ENCODE measurements around the gene MT1HL1. TPM values are rescaled to one million over a fixed set of nuclear protein-coding genes. Genes with fewer than 3 reads are reported as not detected.

The MT1HL1 gene
- not detected in 2 replicates for total RNA-seq

GRCh38 chr1:237004116-237004515 lies at the start of gene MT1HL1:
TSS of gene MT1HL1 (minus strand) at chr1:237004441. CDS start at chr1:237004372, 69 bp downstream.
- DNase-seq (ENCODE audit: low read depth in 2 of 2), result no peak

- DNase-seq (ENCODE audit: low read depth in 2 of 2), result no peak
Observed at GRCh38 chr1:237050915-237051314, 46.7 kb upstream of the MT1HL1 start.

GRCh38 chr1:237050185-237050584 lies 45.9 kb upstream of the MT1HL1 start:
- no peak for DNase-seq (ENCODE audit: low read depth in 2 of 2)

GRCh38 chr1:237048803-237049202 lies 44.6 kb upstream of the MT1HL1 start:
- no peak for DNase-seq (ENCODE audit: low read depth in 2 of 2)

GRCh38 chr1:237045278-237046016 lies 41.2 kb upstream of the MT1HL1 start:
- DNase-seq (ENCODE audit: low read depth in 2 of 2), result no peak

GRCh38 chr1:237043846-237044636 lies 39.8 kb upstream of the MT1HL1 start:
- no peak for DNase-seq (ENCODE audit: low read depth in 2 of 2)

- no peak for DNase-seq (ENCODE audit: low read depth in 2 of 2)
Observed at GRCh38 chr1:237042892-237043576, 38.8 kb upstream of the MT1HL1 start.

GRCh38 chr1:237042526-237042891 lies 38.3 kb upstream of the MT1HL1 start:
- no peak for DNase-seq (ENCODE audit: low read depth in 2 of 2)

- DNase-seq (ENCODE audit: low read depth in 2 of 2), result no peak
Observed at GRCh38 chr1:237041795-237042525, 37.7 kb upstream of the MT1HL1 start, which contains the start of gene RYR2. TSS of gene RYR2 (plus strand) at chr1:237042184. CDS start at chr1:237042522, 338 bp downstream.

- no peak for DNase-seq (ENCODE audit: low read depth in 2 of 2)
Observed at GRCh38 chr1:237041461-237041794, 37.2 kb upstream of the MT1HL1 start.

GRCh38 chr1:237040823-237041222 lies 36.6 kb upstream of the MT1HL1 start:
- DNase-seq (ENCODE audit: low read depth in 2 of 2), result no peak

GRCh38 chr1:237038211-237038610 lies 34.0 kb upstream of the MT1HL1 start:
- DNase-seq (ENCODE audit: low read depth in 2 of 2), result no peak

- no peak for DNase-seq (ENCODE audit: low read depth in 2 of 2)
Observed at GRCh38 chr1:237035759-237036158, 31.5 kb upstream of the MT1HL1 start.

GRCh38 chr1:237033804-237034203 lies 29.6 kb upstream of the MT1HL1 start:
- DNase-seq (ENCODE audit: low read depth in 2 of 2), result no peak

GRCh38 chr1:237033061-237033460 lies 28.8 kb upstream of the MT1HL1 start:
- DNase-seq (ENCODE audit: low read depth in 2 of 2), result no peak

GRCh38 chr1:237032029-237032428 lies 27.8 kb upstream of the MT1HL1 start:
- no peak for DNase-seq (ENCODE audit: low read depth in 2 of 2)

GRCh38 chr1:237031480-237031879 lies 27.2 kb upstream of the MT1HL1 start:
- no peak for DNase-seq (ENCODE audit: low read depth in 2 of 2)

GRCh38 chr1:237029850-237030535 lies 25.8 kb upstream of the MT1HL1 start:
- no peak for DNase-seq (ENCODE audit: low read depth in 2 of 2)

- no peak for DNase-seq (ENCODE audit: low read depth in 2 of 2)
Observed at GRCh38 chr1:237029240-237029639, 25.0 kb upstream of the MT1HL1 start.

- DNase-seq (ENCODE audit: low read depth in 2 of 2), result no peak
Observed at GRCh38 chr1:237025358-237026074, 21.3 kb upstream of the MT1HL1 start.

Data from lung microvascular endothelial cell (primary cell).